SK-N-SH (cell line): ENCODE data around the gene MYO18A. TPM values are rescaled to one million over a fixed set of nuclear protein-coding genes. Genes with fewer than 3 reads are reported as not detected.

ENCODE experiments used
- CTCF ChIA-PET: fragments of 300-600, 350-600 bp; formaldehyde crosslinking; extraction: SDS; loops from one replicate; lab custom pipeline; 2021; lab: Yijun Ruan, JAX
- POLR2A ChIA-PET: fragments of 350-600 bp; sonication (Branson Sonifier 250); formaldehyde crosslinking; extraction: SDS; loops from one replicate; lab custom pipeline; 2020; ENCODE audit warnings: antibody characterized with exemption, inconsistent platforms; lab: Yijun Ruan, JAX
- DNase-seq: peaks from one replicate; pipeline ENCODE4 v3.0.0; 2012
- H2AFZ ChIP-seq: fragments of 200-600 bp; sonication (generic); 2 replicates; pipeline ENCODE4 v1.8.1; 2016; ENCODE audit warnings: antibody characterized with exemption, mild to moderate bottlenecking, low read depth
- H3F3A ChIP-seq: fragments of 200-600 bp; sonication (generic); replicated peaks from 2 replicates; pipeline ENCODE3; 2016; ENCODE audit warnings: antibody characterized with exemption, mild to moderate bottlenecking; ENCODE audit not compliant: insufficient read depth
- H3K27ac ChIP-seq, 2 experiments: fragments of 200-500 bp in 1 of 2; fragments of 200-600 bp in 1 of 2; sonication (Bioruptor generic) in 1 of 2; sonication (generic), shearing (Covaris generic) in 1 of 2; 2 replicates each; pipeline versions ENCODE4 v1.5.1 to v1.6.1; 2014 to 2016; ENCODE audit warnings: low read depth in 2 of 2, inconsistent platforms in 1 of 2, low read length in 1 of 2, mild to moderate bottlenecking in 1 of 2, mixed read lengths in 1 of 2
- H3K27me3 ChIP-seq: fragments of 200-600 bp; sonication (generic), shearing (Covaris generic); 2 replicates; pipeline ENCODE4 v1.6.1; 2016; ENCODE audit warnings: mixed run types; ENCODE audit not compliant: insufficient read depth
- H3K36me3 ChIP-seq, 2 experiments: fragments of 200-500 bp in 1 of 2; fragments of 200-600 bp in 1 of 2; sonication (Bioruptor generic) in 1 of 2; sonication (generic) in 1 of 2; replicated peaks in 1 of 2; 2 replicates each; pipeline versions ENCODE3 to v1.5.1; 2014 to 2016; ENCODE audit warnings: low read length in 1 of 2, mild to moderate bottlenecking in 1 of 2; ENCODE audit not compliant: insufficient read depth in 2 of 2, control insufficient read depth in 1 of 2
- H3K4me1 ChIP-seq, 2 experiments: fragments of 200-500 bp in 1 of 2; fragments of 200-600 bp in 1 of 2; sonication (Bioruptor generic) in 1 of 2; sonication (generic), shearing (Covaris generic) in 1 of 2; 2 replicates each; pipeline versions ENCODE4 v1.5.1 to v1.6.1; 2014 to 2016; ENCODE audit warnings: low read depth in 1 of 2, low read length in 1 of 2, mixed run types in 1 of 2; ENCODE audit not compliant: insufficient read depth in 2 of 2, control insufficient read depth in 1 of 2
- H3K4me2 ChIP-seq: fragments of 200-600 bp; sonication (generic), shearing (Covaris generic); 2 replicates; pipeline ENCODE4 v1.6.1; 2017; ENCODE audit warnings: mixed run types
- H3K4me3 ChIP-seq, 2 experiments: fragments of 200-500 bp in 1 of 2; fragments of 200-600 bp in 1 of 2; sonication (Bioruptor generic) in 1 of 2; sonication (generic), shearing (Covaris generic) in 1 of 2; 2 replicates each; pipeline versions ENCODE4 v1.5.1 to v1.8.1; 2014 to 2016; ENCODE audit warnings: low read depth in 2 of 2, inconsistent platforms in 1 of 2, low read length in 1 of 2, mild to moderate bottlenecking in 1 of 2, mixed read lengths in 1 of 2, moderate library complexity in 1 of 2
- H3K79me2 ChIP-seq: fragments of 200-600 bp; sonication (generic); 2 replicates; pipeline ENCODE4 v1.8.1; 2017; ENCODE audit warnings: mild to moderate bottlenecking; ENCODE audit not compliant: insufficient read depth
- H3K9ac ChIP-seq: fragments of 200-600 bp; sonication (generic); 2 replicates; pipeline ENCODE4 v1.6.1; 2017; ENCODE audit warnings: mixed run types
- H3K9me2 ChIP-seq: fragments of 200-600 bp; sonication (generic); 2 replicates; pipeline ENCODE4 v1.6.1; 2017; ENCODE audit warnings: mixed run types
- H3K9me3 ChIP-seq: fragments of 200-600 bp; sonication (generic); 2 replicates; pipeline ENCODE4 v1.6.1; 2017; ENCODE audit warnings: mixed run types, mild to moderate bottlenecking, moderate library complexity
- H4K20me1 ChIP-seq: fragments of 200-600 bp; sonication (generic); 2 replicates; pipeline ENCODE4 v1.6.1; 2017; ENCODE audit warnings: mild to moderate bottlenecking, mixed run types; ENCODE audit not compliant: insufficient read depth
- CHD2 ChIP-seq: fragments of 150-350 bp; IDR thresholded peaks from 2 replicates; pipeline ENCODE4 v1.6.1; 2018; ENCODE audit warnings: low read length; ENCODE audit not compliant: partially characterized antibody
- ELF1 ChIP-seq: IDR thresholded peaks from 2 replicates; pipeline ENCODE4 v1.4.0; 2012
- EZH2phosphoT487 ChIP-seq: fragments of 200-600 bp; sonication (generic); IDR thresholded peaks from 2 replicates; pipeline ENCODE4 v1.6.1; 2017; ENCODE audit warnings: low read depth, mixed run types, mild to moderate bottlenecking, antibody characterized with exemption, moderate library complexity, borderline replicate concordance
- FOXJ3 ChIP-seq: sonication (generic); formaldehyde crosslinking; IDR thresholded peaks from 2 replicates; pipeline ENCODE4 v1.5.1; 2020; ENCODE audit warnings: mild to moderate bottlenecking, missing genetic modification reagents
- RCOR1 ChIP-seq: fragments of 150-350 bp; IDR thresholded peaks from 2 replicates; pipeline ENCODE4 v1.6.1; 2017; ENCODE audit warnings: antibody characterized with exemption, low read length
- RXRA ChIP-seq: IDR thresholded peaks from 2 replicates; pipeline ENCODE4 v1.4.0; 2012; ENCODE audit warnings: low read depth, mild to moderate bottlenecking, borderline replicate concordance
- SIN3A ChIP-seq: IDR thresholded peaks from 2 replicates; pipeline ENCODE4 v1.6.1; 2012; ENCODE audit warnings: low read depth, mild to moderate bottlenecking, low read length, moderate library complexity, borderline replicate concordance
- SMC3 ChIP-seq: IDR thresholded peaks from 2 replicates; pipeline ENCODE4 v1.6.1; 2012; ENCODE audit warnings: low read depth, low read length, improper control_type of control experiment
- TAF1 ChIP-seq: IDR thresholded peaks from 2 replicates; pipeline ENCODE4 v1.6.1; 2012; ENCODE audit warnings: low read depth, mild to moderate bottlenecking, low read length, moderate library complexity, borderline replicate concordance
- TCF12 ChIP-seq: IDR thresholded peaks from 2 replicates; pipeline ENCODE4 v1.4.0; 2012
- TEAD4 ChIP-seq: IDR thresholded peaks from 2 replicates; pipeline ENCODE4 v1.4.0; 2012; ENCODE audit warnings: mild to moderate bottlenecking, borderline replicate concordance; ENCODE audit not compliant: insufficient read depth
- WGBS: methylation state at CpG from one replicate; pipeline ENCODE4 v1.1.6; 2017; ENCODE audit warnings: low lambda C conversion rate; 5-methylcytosine and 5-hydroxymethylcytosine counted together
- polyA plus RNA-seq, 3 experiments: library from polyadenylated mRNA; depleted of rRNA; stranded (reverse); fragments of >200 nt; gene quantifications; 2 replicates each; pipeline ENCODE4 v1.2.3, GENCODE V29; 2012
- TF ChIP-seq, protein P1 (sequence below): IDR thresholded peaks from 2 replicates; pipeline ENCODE4 v1.4.0; 2012; ENCODE audit warnings: low read depth
- TF ChIP-seq, protein P2 (sequence below): fragments of 150-350 bp; IDR thresholded peaks from 2 replicates; pipeline ENCODE4 v1.6.1; 2017; ENCODE audit warnings: antibody characterized with exemption, low read length, low read depth, borderline replicate concordance
- TF ChIP-seq, protein P3 (sequence below): fragments of 150-350 bp; IDR thresholded peaks from 2 replicates; pipeline ENCODE4 v1.6.1; 2016; ENCODE audit warnings: mild to moderate bottlenecking, low read depth, low read length
- TF ChIP-seq, protein P4 (sequence below): IDR thresholded peaks from 2 replicates; pipeline ENCODE4 v1.4.0; 2012; ENCODE audit warnings: low read depth, borderline replicate concordance

Gene MYO18A
- polyA plus RNA-seq, 1 of the 3 experiments (the other 2 are of a cell fraction): 6.6 TPM

DNA sequence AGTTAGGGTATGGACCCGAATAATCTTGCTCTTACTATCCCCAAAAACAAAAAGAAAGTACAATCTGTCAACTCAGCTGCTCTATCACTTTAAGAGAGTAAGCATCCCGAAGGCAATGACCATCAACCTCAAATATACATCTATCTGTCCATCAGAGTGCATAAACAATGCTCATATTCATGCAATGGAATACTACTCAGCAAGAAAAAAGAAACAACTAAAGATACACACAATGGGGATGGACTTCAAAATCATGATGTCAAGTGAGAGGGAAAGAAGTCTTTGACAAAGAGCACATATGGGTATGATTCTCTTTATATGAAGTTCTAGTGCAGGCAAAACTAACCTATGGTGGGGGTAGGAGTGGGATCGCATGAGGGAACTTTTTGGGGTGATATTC, 9.5 kb downstream of the MYO18A start:
- TF ChIP-seq, protein P1, sequence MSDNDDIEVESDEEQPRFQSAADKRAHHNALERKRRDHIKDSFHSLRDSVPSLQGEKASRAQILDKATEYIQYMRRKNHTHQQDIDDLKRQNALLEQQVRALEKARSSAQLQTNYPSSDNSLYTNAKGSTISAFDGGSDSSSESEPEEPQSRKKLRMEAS: no peak
- TF ChIP-seq SMC3: no peak
- no peak for TF ChIP-seq ELF1
- no peak for TF ChIP-seq TEAD4
- no peak for TF ChIP-seq RCOR1
- TF ChIP-seq, protein P2, sequence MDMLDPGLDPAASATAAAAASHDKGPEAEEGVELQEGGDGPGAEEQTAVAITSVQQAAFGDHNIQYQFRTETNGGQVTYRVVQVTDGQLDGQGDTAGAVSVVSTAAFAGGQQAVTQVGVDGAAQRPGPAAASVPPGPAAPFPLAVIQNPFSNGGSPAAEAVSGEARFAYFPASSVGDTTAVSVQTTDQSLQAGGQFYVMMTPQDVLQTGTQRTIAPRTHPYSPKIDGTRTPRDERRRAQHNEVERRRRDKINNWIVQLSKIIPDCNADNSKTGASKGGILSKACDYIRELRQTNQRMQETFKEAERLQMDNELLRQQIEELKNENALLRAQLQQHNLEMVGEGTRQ: no peak
- no peak for TF ChIP-seq EZH2phosphoT487
- no peak for TF ChIP-seq TCF12
- TF ChIP-seq CHD2: no peak
- TF ChIP-seq TAF1: no peak
- TF ChIP-seq RXRA: no peak
- no peak for TF ChIP-seq FOXJ3 (CRISPR knock-in tag)
- TF ChIP-seq, protein P3, sequence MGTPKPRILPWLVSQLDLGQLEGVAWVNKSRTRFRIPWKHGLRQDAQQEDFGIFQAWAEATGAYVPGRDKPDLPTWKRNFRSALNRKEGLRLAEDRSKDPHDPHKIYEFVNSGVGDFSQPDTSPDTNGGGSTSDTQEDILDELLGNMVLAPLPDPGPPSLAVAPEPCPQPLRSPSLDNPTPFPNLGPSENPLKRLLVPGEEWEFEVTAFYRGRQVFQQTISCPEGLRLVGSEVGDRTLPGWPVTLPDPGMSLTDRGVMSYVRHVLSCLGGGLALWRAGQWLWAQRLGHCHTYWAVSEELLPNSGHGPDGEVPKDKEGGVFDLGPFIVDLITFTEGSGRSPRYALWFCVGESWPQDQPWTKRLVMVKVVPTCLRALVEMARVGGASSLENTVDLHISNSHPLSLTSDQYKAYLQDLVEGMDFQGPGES: no peak
- no peak for TF ChIP-seq SIN3A
- TF ChIP-seq, protein P4, sequence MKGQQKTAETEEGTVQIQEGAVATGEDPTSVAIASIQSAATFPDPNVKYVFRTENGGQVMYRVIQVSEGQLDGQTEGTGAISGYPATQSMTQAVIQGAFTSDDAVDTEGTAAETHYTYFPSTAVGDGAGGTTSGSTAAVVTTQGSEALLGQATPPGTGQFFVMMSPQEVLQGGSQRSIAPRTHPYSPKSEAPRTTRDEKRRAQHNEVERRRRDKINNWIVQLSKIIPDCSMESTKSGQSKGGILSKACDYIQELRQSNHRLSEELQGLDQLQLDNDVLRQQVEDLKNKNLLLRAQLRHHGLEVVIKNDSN: no peak
- Histone ChIP-seq H3K4me1 (no peaks in the 10 kb centered on the region; a peak in 2 of 4 replicates), H3K4me2 (no peak overlapping the region), H3K9me2 (no peaks in the 10 kb centered on the region), H3K27me3 (no peaks in the 10 kb centered on the region), H4K20me1 (no peaks in the 10 kb centered on the region), H2AFZ (no peak overlapping the region), H3K9ac (no peak overlapping the region), H3F3A (peaks cover 3% of the 10 kb centered on the region), H3K4me3 (no peak overlapping the region), H3K9me3 (no peaks in the 10 kb centered on the region), H3K27ac (no peak overlapping the region), H3K36me3 (no peaks in the 10 kb centered on the region), H3K79me2 (peaks cover 4% of the 10 kb centered on the region; the same call in 1 of the 2 replicates)
- WGBS: 80% methylated on average over 3 of the region's 3 CpGs
- ChIA-PET POLR2A (no interaction called here), CTCF (interaction anchor here (0.8 to 3.1 kb wide), 5 partner anchors 8 to 48 kb away, joined by 3 to 13 read pairs (median 3); partner anchors contain the start of gene MYO18A)
- DNase-seq: no peak
